A549 (cell line): ENCODE data around the gene ARF5.

Source experiments
- FOSL2 ChIP-seq, 2 experiments: fragments of 450-650 bp in 1 of 2; fragments of >200 bp in 1 of 2; sonication (Bioruptor Twin) in 1 of 2; formaldehyde crosslinking; IDR thresholded peaks; 2 replicates each; pipeline versions ENCODE4 v1.5.0 to v1.6.1; 2016 to 2020; ENCODE audit warnings: mild to moderate bottlenecking in 1 of 2, moderate library complexity in 1 of 2
- KDM5A ChIP-seq: fragments of 200-600 bp; sonication (generic); IDR thresholded peaks from 2 replicates; pipeline ENCODE4 v1.6.1; 2016; ENCODE audit warnings: antibody characterized with exemption, mild to moderate bottlenecking
- POLR2A ChIP-seq: IDR thresholded peaks from 2 replicates; pipeline ENCODE4 v1.6.1; 2012; ENCODE audit warnings: mild to moderate bottlenecking, low read length
- POLR2AphosphoS2 ChIP-seq: conservative IDR thresholded peaks from 2 replicates; pipeline ENCODE4 v1.6.1; 2012; ENCODE audit warnings: low read length, improper control_type of control experiment, inconsistent platforms
- RFX5 ChIP-seq: fragments of 450-650 bp; IDR thresholded peaks from 2 replicates; pipeline ENCODE4 v1.7.1; 2014; ENCODE audit warnings: antibody characterized with exemption, mild to moderate bottlenecking, moderate library complexity
- TF ChIP-seq, protein P1 (sequence below): fragments of >200 bp; sonication (Bioruptor Twin); formaldehyde crosslinking; IDR thresholded peaks from 3 replicates; pipeline ENCODE4 v1.5.1; 2016

GRCh38 chr7:127580612-127581011 lies 7.6 kb upstream of the ARF5 start:
- TF ChIP-seq POLR2AphosphoS2 (no peak), FOSL2 (IDR thresholded peaks at IDR 0.05) (no peak), FOSL2 (CRISPR knock-in tag; IDR thresholded peaks at IDR 0.05) (no peak), KDM5A (no peak), RFX5 (no peak), POLR2A (no peak)
- TF ChIP-seq, protein P1, sequence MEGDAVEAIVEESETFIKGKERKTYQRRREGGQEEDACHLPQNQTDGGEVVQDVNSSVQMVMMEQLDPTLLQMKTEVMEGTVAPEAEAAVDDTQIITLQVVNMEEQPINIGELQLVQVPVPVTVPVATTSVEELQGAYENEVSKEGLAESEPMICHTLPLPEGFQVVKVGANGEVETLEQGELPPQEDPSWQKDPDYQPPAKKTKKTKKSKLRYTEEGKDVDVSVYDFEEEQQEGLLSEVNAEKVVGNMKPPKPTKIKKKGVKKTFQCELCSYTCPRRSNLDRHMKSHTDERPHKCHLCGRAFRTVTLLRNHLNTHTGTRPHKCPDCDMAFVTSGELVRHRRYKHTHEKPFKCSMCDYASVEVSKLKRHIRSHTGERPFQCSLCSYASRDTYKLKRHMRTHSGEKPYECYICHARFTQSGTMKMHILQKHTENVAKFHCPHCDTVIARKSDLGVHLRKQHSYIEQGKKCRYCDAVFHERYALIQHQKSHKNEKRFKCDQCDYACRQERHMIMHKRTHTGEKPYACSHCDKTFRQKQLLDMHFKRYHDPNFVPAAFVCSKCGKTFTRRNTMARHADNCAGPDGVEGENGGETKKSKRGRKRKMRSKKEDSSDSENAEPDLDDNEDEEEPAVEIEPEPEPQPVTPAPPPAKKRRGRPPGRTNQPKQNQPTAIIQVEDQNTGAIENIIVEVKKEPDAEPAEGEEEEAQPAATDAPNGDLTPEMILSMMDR = no peak
